HEK293 (cell line): Measurements from ENCODE around the gene TPD52L1.

Experiments used
- CTCF ChIA-PET: fragments of 350-600 bp; formaldehyde crosslinking; extraction: SDS; loops from one replicate; lab custom pipeline; 2021; ENCODE audit warnings: antibody characterized with exemption; lab: Yijun Ruan, JAX
- POLR2A ChIA-PET: fragments of 300-600 bp; formaldehyde crosslinking; extraction: SDS; loops from one replicate; lab custom pipeline; 2020; ENCODE audit warnings: antibody characterized with exemption, inconsistent platforms; lab: Yijun Ruan, JAX
- H3K27ac ChIP-seq: fragments of 200-500 bp; sonication (Bioruptor generic); 2 replicates; pipeline ENCODE4 v1.5.1; 2014; ENCODE audit warnings: low read depth, low read length, control low read depth, inconsistent platforms; ENCODE audit errors: extremely low read depth
- H3K36me3 ChIP-seq, 2 experiments: fragments of 200-500 bp in 1 of 2; sonication (Bioruptor generic) in 1 of 2; 1 replicate in 1 of 2; 2 replicates in 1 of 2; pipeline ENCODE4 v1.5.1; 2014 to 2017; ENCODE audit warnings: inconsistent platforms in 2 of 2, low read length in 2 of 2; ENCODE audit not compliant: control insufficient read depth in 2 of 2, insufficient read depth in 1 of 2
- H3K4me1 ChIP-seq: fragments of 200-500 bp; sonication (Bioruptor generic); 2 replicates; pipeline ENCODE4 v1.5.1; 2014; ENCODE audit warnings: mild to moderate bottlenecking, low read length, inconsistent platforms; ENCODE audit not compliant: control insufficient read depth, insufficient read depth
- H3K4me3 ChIP-seq: 2 replicates; pipeline ENCODE4 v1.5.1; 2011; ENCODE audit warnings: low read depth, mild to moderate bottlenecking, control low read depth, low read length, moderate library complexity
- H3K9me3 ChIP-seq: fragments of 200-500 bp; sonication (Bioruptor generic); 2 replicates; pipeline ENCODE4 v1.5.1; 2014; ENCODE audit warnings: low read depth, low read length, inconsistent platforms; ENCODE audit not compliant: control insufficient read depth, insufficient read depth
- BCL11A ChIP-seq: fragments of 450-650 bp; formaldehyde crosslinking; IDR thresholded peaks from 2 replicates; pipeline ENCODE4 v1.5.1; 2016; ENCODE audit warnings: low read depth, missing biosample characterization, missing genetic modification characterization
- CTCF ChIP-seq: fragments of 450-650 bp; formaldehyde crosslinking; IDR thresholded peaks from 2 replicates; pipeline ENCODE4 v1.5.1; 2016; ENCODE audit warnings: missing biosample characterization, missing genetic modification characterization
- HOXC10 ChIP-seq: sonication (generic); formaldehyde crosslinking; IDR thresholded peaks from 2 replicates; pipeline ENCODE4 v1.8.1; 2023; ENCODE audit warnings: mild to moderate bottlenecking, missing genetic modification reagents
- MYNN ChIP-seq: fragments of 450-650 bp; formaldehyde crosslinking; IDR thresholded peaks from 2 replicates; pipeline ENCODE4 v1.5.1; 2016; ENCODE audit warnings: missing biosample characterization, missing genetic modification characterization, borderline replicate concordance
- MZF1 ChIP-seq: fragments of 450-650 bp; formaldehyde crosslinking; IDR thresholded peaks from 2 replicates; pipeline ENCODE4 v1.5.1; 2017; ENCODE audit warnings: missing biosample characterization, missing genetic modification characterization, borderline replicate concordance
- OVOL3 ChIP-seq: fragments of 450-650 bp; formaldehyde crosslinking; IDR thresholded peaks from 2 replicates; pipeline ENCODE4 v1.5.1; 2016; ENCODE audit warnings: missing biosample characterization, missing genetic modification characterization
- PRDM1 ChIP-seq: fragments of 450-650 bp; formaldehyde crosslinking; IDR thresholded peaks from 2 replicates; pipeline ENCODE4; 2016; ENCODE audit warnings: missing biosample characterization, missing genetic modification characterization
- SCRT2 ChIP-seq: fragments of 450-650 bp; formaldehyde crosslinking; IDR thresholded peaks from 2 replicates; pipeline ENCODE4 v1.5.1; 2016; ENCODE audit warnings: missing biosample characterization, missing genetic modification characterization
- ZBTB48 ChIP-seq: fragments of 450-650 bp; formaldehyde crosslinking; IDR thresholded peaks from 2 replicates; pipeline ENCODE4 v1.5.1; 2016; ENCODE audit warnings: missing biosample characterization, missing genetic modification characterization
- ZFHX2 ChIP-seq: fragments of 450-650 bp; formaldehyde crosslinking; conservative IDR thresholded peaks from 2 replicates; pipeline ENCODE4 v1.5.1; 2016; ENCODE audit warnings: missing biosample characterization, missing genetic modification characterization
- ZNF10 ChIP-seq: fragments of 450-650 bp; formaldehyde crosslinking; IDR thresholded peaks from 2 replicates; pipeline ENCODE4 v1.5.1; 2017; ENCODE audit warnings: missing biosample characterization, missing genetic modification characterization
- ZNF121 ChIP-seq: fragments of 450-650 bp; formaldehyde crosslinking; IDR thresholded peaks from 2 replicates; pipeline ENCODE4 v1.5.1; 2016; ENCODE audit warnings: missing biosample characterization, missing genetic modification characterization
- ZNF248 ChIP-seq: fragments of 450-650 bp; formaldehyde crosslinking; IDR thresholded peaks from 2 replicates; pipeline ENCODE4 v1.5.1; 2017; ENCODE audit warnings: missing biosample characterization, missing genetic modification characterization
- ZNF302 ChIP-seq: fragments of 450-650 bp; formaldehyde crosslinking; IDR thresholded peaks from 2 replicates; pipeline ENCODE4 v1.5.1; 2016; ENCODE audit warnings: missing biosample characterization, missing genetic modification characterization, low read depth
- ZNF335 ChIP-seq: fragments of 450-650 bp; formaldehyde crosslinking; conservative IDR thresholded peaks from 2 replicates; pipeline ENCODE4 v1.5.1; 2016; ENCODE audit warnings: missing biosample characterization, missing genetic modification characterization
- ZNF341 ChIP-seq: fragments of 450-650 bp; formaldehyde crosslinking; IDR thresholded peaks from 2 replicates; pipeline ENCODE4; 2016; ENCODE audit warnings: low read depth, missing biosample characterization, missing genetic modification characterization
- ZNF354C ChIP-seq: fragments of 450-650 bp; formaldehyde crosslinking; IDR thresholded peaks from 2 replicates; pipeline ENCODE4 v1.5.1; 2016; ENCODE audit warnings: missing biosample characterization, missing genetic modification characterization, low read depth, borderline replicate concordance
- ZNF514 ChIP-seq: fragments of 450-650 bp; formaldehyde crosslinking; IDR thresholded peaks from 2 replicates; pipeline ENCODE4 v1.5.1; 2016; ENCODE audit warnings: missing biosample characterization, missing genetic modification characterization
- ZNF560 ChIP-seq: fragments of 450-650 bp; formaldehyde crosslinking; IDR thresholded peaks from 2 replicates; pipeline ENCODE4 v1.5.1; 2017; ENCODE audit warnings: missing biosample characterization, missing genetic modification characterization, borderline replicate concordance
- ZNF701 ChIP-seq: fragments of 450-650 bp; formaldehyde crosslinking; IDR thresholded peaks from 2 replicates; pipeline ENCODE4 v1.5.1; 2016; ENCODE audit warnings: missing biosample characterization, missing genetic modification characterization
- ZNF830 ChIP-seq: fragments of 450-650 bp; IDR thresholded peaks from 2 replicates; pipeline ENCODE4 v1.5.0; 2018; ENCODE audit warnings: missing biosample characterization, missing genetic modification characterization, low read depth, mild to moderate bottlenecking, moderate library complexity
- TF ChIP-seq, protein P1 (sequence below): fragments of 450-650 bp; formaldehyde crosslinking; IDR thresholded peaks from 2 replicates; pipeline ENCODE4 v1.5.1; 2016; ENCODE audit warnings: missing biosample characterization, missing genetic modification characterization
- TF ChIP-seq, protein P2 (sequence below): fragments of 450-650 bp; formaldehyde crosslinking; IDR thresholded peaks from 2 replicates; pipeline ENCODE4 v1.5.1; 2017; ENCODE audit warnings: missing biosample characterization, missing genetic modification characterization
- TF ChIP-seq, protein P3 (sequence below): fragments of 450-650 bp; formaldehyde crosslinking; IDR thresholded peaks from 2 replicates; pipeline ENCODE4 v1.5.1; 2016; ENCODE audit warnings: missing biosample characterization, missing genetic modification characterization

TPD52L1 gene

DNA sequence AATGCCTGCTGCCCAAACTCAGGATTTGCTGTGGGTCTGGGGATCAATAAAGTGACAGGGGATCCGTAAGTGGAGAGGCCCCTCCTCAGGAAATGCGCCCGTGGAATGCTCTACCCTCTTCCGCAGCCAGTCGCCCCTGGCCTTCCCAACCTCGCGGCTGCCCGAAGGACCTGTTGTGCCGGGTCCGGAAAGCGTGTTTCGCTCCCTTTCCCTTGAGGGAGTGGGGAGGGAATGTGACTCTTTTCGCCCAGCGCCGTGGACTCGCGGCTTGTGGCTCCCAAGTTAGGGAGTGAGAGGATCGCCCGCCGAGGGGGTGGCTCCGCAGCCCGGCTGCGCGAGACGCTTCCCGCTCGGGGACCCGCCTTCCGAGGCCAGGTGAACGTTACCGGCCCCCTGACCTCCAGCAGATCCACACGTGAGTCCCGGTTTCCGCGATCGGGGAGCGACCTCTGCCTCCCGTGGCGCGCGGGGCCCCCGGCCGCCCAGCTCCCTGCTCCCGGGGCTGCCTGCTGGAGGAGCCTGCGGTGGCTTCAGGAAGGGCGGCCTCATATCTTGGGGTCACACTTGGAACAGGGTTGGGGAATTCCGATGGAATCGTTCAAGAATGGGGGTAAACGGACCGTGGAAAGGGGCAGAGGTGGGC is 666 bp downstream of the TPD52L1 start:
- TF ChIP-seq PRDM1 (tag by site-specific recombination) (peak; percentile 35; the same call in 1 of the 2 replicates), HOXC10 (CRISPR knock-in tag) (no peak), SCRT2 (tag by site-specific recombination) (peak; percentile 92), ZBTB48 (tag by site-specific recombination) (peak; percentile 32; the same call in 1 of the 2 replicates), ZNF335 (tag by site-specific recombination) (peak; percentile 5), ZNF354C (tag by site-specific recombination) (no peak), MZF1 (tag by site-specific recombination) (peak; percentile 33; the same call in 1 of the 2 replicates)
- Histone ChIP-seq H3K27ac (peak overlapping the region; percentile 58; the same call in 1 of the 2 replicates), H3K4me3 (peak overlapping the region; percentile 73)

GRCh38 chr6:125154761-125155135 is 1.2 kb downstream of the TPD52L1 start:
- no peak for TF ChIP-seq ZNF121 (tag by site-specific recombination)
- TF ChIP-seq SCRT2 (tag by site-specific recombination), result peak; percentile 33
- TF ChIP-seq ZFHX2, result peak; percentile 34
- TF ChIP-seq CTCF (tag by site-specific recombination), result 0 out of 2 replicates have a peak, but pooled peaks have one; percentile 21
- CTCF ChIA-PET, result interaction anchor here (0.5 to 2.3 kb wide), 14 partner anchors 9 to 1169 kb away, joined by 3 to 10 read pairs (median 4); no protein-coding TSS in a partner anchor

More for the DNA sequence above, 666 bp downstream of the TPD52L1 start:
- ChIA-PET CTCF (interaction anchor here (0.5 to 3.0 kb wide), 26 partner anchors 12 to 616 kb away, joined by 3 to 14 read pairs (median 4); no protein-coding TSS in a partner anchor), POLR2A (interaction anchor here (0.9 to 1.5 kb wide), 4 partner anchors 9 to 191 kb away, joined by 5 to 13 read pairs (median 6); partner anchors contain the start of gene HDDC2)
- Histone ChIP-seq H3K9me3 (no peaks in the 10 kb centered on the region), H3K36me3 (peaks cover 0 to 5% of the 10 kb centered on the region in 2 experiments; a peak in 1 of 3 replicates), H3K4me1 (no peaks in the 10 kb centered on the region; the same call in 1 of the 2 replicates)

GRCh38 chr6:125155344-125155743 is 1.8 kb downstream of the TPD52L1 start:
- H3K9me3 ChIP-seq, result no peaks in the 10 kb centered on the region
- no peak overlapping the region for H3K27ac ChIP-seq
- ChIA-PET CTCF (interaction anchor here (0.5 to 2.3 kb wide), 12 partner anchors 9 to 1169 kb away, joined by 3 to 10 read pairs (median 4); no protein-coding TSS in a partner anchor), POLR2A (no interaction called here)
- no peaks in the 10 kb centered on the region; the same call in 1 of the 2 replicates for H3K4me1 ChIP-seq
- peaks cover 0 to 10% of the 10 kb centered on the region in 2 experiments; a peak in 1 of 3 replicates for H3K36me3 ChIP-seq
- no peak overlapping the region for H3K4me3 ChIP-seq
- no peak for TF ChIP-seq ZNF248 (tag by site-specific recombination)
- TF ChIP-seq, protein P1, sequence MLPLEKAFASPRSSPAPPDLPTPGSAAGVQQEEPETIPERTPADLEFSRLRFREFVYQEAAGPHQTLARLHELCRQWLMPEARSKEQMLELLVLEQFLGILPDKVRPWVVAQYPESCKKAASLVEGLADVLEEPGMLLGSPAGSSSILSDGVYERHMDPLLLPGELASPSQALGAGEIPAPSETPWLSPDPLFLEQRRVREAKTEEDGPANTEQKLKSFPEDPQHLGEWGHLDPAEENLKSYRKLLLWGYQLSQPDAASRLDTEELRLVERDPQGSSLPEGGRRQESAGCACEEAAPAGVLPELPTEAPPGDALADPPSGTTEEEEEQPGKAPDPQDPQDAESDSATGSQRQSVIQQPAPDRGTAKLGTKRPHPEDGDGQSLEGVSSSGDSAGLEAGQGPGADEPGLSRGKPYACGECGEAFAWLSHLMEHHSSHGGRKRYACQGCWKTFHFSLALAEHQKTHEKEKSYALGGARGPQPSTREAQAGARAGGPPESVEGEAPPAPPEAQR (tag by site-specific recombination), result no peak
- no peak for TF ChIP-seq ZNF830
- TF ChIP-seq ZNF514 (tag by site-specific recombination), result no peak
- TF ChIP-seq MYNN (tag by site-specific recombination), result no peak
- TF ChIP-seq, protein P2, sequence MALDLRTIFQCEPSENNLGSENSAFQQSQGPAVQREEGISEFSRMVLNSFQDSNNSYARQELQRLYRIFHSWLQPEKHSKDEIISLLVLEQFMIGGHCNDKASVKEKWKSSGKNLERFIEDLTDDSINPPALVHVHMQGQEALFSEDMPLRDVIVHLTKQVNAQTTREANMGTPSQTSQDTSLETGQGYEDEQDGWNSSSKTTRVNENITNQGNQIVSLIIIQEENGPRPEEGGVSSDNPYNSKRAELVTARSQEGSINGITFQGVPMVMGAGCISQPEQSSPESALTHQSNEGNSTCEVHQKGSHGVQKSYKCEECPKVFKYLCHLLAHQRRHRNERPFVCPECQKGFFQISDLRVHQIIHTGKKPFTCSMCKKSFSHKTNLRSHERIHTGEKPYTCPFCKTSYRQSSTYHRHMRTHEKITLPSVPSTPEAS, result no peak
- no peak for TF ChIP-seq OVOL3 (tag by site-specific recombination)
- TF ChIP-seq ZNF341 (tag by site-specific recombination), result no peak
- TF ChIP-seq ZNF302, result no peak
- TF ChIP-seq BCL11A, result no peak
- TF ChIP-seq, protein P3, sequence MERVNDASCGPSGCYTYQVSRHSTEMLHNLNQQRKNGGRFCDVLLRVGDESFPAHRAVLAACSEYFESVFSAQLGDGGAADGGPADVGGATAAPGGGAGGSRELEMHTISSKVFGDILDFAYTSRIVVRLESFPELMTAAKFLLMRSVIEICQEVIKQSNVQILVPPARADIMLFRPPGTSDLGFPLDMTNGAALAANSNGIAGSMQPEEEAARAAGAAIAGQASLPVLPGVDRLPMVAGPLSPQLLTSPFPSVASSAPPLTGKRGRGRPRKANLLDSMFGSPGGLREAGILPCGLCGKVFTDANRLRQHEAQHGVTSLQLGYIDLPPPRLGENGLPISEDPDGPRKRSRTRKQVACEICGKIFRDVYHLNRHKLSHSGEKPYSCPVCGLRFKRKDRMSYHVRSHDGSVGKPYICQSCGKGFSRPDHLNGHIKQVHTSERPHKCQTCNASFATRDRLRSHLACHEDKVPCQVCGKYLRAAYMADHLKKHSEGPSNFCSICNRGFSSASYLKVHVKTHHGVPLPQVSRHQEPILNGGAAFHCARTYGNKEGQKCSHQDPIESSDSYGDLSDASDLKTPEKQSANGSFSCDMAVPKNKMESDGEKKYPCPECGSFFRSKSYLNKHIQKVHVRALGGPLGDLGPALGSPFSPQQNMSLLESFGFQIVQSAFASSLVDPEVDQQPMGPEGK (tag by site-specific recombination), result no peak
- TF ChIP-seq ZNF560 (tag by site-specific recombination), result no peak
- no peak for TF ChIP-seq ZNF701 (tag by site-specific recombination)
- no peak for TF ChIP-seq ZNF10

More at GRCh38 chr6:125154761-125155135, 1.2 kb downstream of the TPD52L1 start:
- POLR2A ChIA-PET, result no interaction called here
- Histone ChIP-seq H3K9me3 (no peaks in the 10 kb centered on the region), H3K27ac (no peak overlapping the region; the same call in 1 of the 2 replicates), H3K4me1 (no peaks in the 10 kb centered on the region; the same call in 1 of the 2 replicates), H3K36me3 (peaks cover 0 to 9% of the 10 kb centered on the region in 2 experiments; a peak in 1 of 3 replicates), H3K4me3 (peak overlapping the region; percentile 73)
